NCI-H146 treated with DMSO at 0.1 percent for 48 hours (cell line): ENCODE results near the gene CEP72.

Experiments used
- DNase-seq: peaks from one replicate; lab custom pipeline; 2025; ENCODE audit not compliant: unreplicated experiment; lab: John Stamatoyannopoulos, UW

CEP72 gene

GRCh38 chr5:654071-654778 is 42.1 kb downstream of the CEP72 start:
- no peak for DNase-seq

DNA sequence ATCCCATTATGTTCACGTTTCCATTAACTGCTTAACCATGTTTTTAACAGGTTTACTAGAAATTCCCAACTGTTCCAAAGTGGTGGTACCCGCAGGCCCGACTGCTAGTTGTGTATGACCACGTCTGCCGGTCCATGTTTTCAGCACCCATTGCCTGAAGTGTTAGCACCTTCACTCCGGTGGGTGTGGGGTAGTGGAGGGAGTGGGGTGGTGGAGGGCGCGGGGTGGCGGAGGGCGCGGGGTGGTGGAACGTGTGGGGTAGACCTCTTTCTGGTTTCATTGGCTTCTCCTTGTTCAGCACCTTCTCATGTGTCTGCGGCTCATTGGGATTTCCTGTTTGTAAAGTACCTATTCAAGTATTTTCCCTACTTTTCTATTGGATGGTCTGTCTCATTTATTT is 43.3 kb downstream of the CEP72 start:
- no peak for DNase-seq

DNA sequence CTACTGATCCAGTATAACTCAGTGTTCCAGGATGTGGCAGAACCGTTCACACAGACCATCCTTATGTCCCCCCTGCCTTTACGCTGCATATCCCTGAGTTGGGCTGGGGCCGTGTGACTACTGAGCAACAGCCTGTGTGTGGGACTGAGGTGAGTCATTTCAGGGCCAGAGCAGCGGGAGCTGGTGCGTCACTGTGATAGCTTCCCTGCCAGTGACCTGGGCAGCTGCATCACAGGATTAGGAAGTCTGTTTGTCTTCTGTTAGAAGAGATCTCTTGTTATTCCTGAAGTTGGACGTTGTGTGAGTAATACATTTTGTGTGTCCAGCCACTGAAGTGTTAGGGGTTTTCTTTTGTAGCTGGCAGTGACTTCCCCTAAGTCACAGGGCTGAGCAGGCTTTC is 45.4 kb downstream of the CEP72 start:
- DNase-seq = no peak

DNA sequence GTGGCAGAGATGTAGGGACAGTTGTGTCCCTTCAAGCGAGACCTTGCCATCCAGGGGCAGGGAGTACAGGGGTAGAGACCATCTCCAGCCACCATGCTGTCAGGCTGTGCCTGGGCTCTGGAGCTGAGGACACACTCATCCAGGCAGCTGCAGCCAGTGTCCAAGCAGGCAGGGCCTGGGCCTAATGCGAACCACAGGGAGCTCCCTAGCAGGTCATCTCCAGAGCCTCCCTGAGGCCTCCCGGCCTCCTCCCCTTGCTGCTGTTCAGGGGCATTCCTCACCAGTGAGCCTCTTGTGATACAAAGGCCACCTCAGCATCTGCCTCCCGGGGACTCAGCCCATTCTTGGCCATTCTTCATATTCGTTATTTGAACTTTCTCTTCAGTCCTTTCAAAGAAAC is 46.0 kb downstream of the CEP72 start:
- no peak for DNase-seq

DNA sequence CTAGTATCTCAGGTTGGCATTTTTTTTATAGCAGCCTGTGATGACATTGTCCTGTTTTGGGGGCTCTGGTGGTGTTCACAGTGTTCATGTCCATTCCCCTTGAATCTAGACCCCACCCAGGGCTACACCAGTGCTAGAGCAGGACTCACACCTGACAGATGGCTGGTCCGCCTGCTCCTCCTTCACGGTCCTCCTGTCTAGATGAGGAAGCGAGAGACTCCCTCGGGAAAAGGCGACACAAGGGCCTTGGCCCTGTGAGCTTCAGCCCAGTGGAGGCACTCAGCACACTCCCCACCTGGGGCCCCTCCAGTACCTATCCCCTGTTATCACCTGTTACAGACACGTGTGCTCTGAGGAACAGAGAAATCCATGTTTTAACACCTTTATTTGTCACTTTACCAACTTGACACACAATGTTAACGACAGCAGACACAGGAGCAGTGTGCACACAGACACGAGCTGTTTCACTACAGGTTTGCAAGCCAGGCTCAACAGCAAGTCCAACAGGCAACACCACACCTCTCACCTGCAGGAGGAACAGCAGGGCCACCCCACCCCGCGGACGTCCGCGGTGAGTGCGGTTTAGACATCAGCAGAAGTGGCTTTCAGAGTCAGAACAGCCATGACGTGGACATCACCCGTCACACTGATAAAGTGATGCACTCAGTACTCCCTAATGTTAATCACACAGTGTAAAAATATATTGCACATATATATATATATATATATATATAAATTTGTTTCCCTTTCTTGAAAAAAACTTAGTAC is 47.5 kb downstream of the CEP72 start:
- DNase-seq = no peak

DNA sequence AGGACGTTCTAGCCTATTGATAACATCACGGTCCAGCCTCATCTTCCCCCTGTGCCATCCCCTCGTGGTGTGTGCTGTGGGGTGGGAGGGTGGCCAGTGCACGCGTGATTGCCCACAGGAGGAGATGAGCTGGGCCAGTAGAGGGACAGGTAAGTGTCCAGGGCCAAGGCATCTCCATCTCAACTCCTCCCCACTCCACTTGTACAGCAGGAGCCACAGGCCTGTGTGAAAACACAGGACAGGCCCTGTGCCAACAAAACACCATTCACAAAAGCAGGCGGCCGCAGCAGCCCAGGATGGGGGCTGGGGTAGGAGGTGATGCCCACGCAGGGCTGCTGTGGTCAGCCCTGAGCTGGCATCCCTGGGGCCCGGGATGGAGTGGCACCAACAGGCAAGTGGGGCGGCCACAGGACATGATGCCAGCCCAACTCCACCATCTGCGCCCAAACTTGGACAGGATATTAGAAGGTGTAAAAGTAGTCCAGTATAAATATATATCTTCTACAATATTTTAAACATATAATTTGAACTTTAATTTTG is 48.4 kb downstream of the CEP72 start:
- DNase-seq = no peak

DNA sequence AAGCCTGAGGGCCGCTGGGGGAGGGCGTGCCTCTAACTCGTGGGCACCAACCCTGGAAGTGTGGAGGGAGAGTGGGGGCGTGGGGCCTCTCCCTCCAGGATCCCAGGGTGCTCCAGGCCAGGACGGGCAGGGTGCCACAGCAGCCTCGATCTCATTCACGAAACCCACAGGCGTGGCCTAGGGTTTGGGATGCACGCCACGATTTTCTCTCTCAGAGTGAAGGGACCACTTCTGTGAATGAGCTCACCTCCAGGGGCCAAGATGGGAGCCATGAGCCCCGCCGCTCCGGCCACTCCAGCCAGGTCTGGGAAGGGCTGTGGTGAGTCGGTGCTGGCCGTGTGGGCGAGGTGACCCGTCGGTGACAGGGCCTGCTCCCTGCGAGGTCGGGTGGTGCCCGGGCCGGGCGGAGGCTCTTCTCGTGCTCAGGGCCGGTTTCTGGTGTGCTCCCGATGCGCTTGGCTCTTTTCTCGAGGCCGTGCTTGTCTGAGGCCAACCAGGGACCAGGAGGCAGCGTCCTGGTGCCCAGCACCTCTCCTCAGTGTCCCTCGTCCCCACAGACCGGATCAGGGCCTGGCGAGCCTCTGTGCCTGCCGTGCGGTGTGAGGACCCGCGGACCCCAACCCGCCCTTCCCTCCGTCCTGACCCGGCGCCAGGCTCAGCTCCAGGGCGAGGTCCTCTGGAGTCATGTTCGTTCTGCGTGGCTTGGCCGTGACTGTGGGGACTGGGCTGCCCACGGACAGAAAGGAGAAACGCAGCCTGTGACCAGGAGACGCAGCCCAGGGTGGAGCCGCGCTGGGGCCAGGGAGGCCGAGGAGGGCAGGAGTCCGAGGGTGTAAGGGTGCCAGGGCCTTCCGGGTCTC is 50.0 kb downstream of the CEP72 start:
- no peak for DNase-seq

DNA sequence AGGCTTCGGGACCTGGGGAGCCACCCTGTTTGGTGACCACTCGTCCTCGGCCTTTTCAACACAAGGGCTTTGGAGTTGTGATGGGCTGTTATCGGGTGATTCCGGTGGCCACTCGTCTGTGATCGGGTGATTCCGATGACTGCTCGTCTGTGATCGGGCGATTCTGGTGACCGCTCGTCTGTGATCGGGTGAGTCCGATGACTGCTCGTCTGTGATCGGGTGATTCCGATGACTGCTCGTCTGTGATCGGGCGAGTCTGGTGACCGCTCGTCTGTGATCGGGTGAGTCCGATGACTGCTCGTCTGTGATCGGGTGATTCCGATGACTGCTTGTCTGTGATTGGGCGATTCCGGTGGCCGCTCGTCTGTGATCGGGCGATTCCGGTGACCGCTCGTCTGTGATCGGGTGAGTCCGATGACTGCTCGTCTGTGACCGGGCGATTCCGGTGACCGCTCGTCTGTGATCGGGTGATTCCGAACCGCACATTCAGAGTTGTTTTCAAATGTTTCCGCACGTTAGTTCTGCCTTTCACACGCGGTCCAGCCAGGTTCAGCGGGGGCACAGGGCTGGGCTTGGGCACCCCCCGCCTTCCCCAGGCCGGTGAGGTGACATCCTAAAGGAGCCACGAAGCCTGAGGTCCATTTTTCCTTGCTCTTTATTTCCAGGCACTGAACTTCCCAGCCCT is 50.8 kb downstream of the CEP72 start:
- no peak for DNase-seq

- DNase-seq = no peak
Observed at GRCh38 chr5:663436-664342, 51.5 kb downstream of the CEP72 start.

GRCh38 chr5:664343-664993 is 52.3 kb downstream of the CEP72 start:
- no peak for DNase-seq

- DNase-seq = no peak
Observed at GRCh38 chr5:664994-665360, 52.8 kb downstream of the CEP72 start.

DNA sequence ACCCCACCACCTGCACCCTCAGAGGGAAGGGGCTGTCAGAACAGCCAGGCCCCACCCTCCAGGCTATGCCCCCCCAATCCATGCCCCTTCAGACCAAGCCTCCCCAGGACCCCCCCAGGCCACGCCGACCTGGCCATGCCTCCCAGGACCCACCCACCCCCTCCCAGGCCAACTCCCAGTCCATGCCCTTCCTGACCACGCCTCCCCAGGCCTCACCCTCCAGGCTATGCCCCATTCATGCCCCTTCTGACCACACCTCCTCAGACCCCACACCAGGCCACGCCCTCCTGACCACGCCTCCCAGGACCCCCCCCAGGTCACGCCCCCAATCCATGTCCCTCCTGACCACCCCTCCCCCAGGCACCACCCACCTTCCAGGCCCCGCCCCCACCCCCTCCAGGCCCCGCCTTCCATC is 53.4 kb downstream of the CEP72 start:
- DNase-seq = no peak

- no peak for DNase-seq
Observed at GRCh38 chr5:665956-666711, 54.0 kb downstream of the CEP72 start.

DNA sequence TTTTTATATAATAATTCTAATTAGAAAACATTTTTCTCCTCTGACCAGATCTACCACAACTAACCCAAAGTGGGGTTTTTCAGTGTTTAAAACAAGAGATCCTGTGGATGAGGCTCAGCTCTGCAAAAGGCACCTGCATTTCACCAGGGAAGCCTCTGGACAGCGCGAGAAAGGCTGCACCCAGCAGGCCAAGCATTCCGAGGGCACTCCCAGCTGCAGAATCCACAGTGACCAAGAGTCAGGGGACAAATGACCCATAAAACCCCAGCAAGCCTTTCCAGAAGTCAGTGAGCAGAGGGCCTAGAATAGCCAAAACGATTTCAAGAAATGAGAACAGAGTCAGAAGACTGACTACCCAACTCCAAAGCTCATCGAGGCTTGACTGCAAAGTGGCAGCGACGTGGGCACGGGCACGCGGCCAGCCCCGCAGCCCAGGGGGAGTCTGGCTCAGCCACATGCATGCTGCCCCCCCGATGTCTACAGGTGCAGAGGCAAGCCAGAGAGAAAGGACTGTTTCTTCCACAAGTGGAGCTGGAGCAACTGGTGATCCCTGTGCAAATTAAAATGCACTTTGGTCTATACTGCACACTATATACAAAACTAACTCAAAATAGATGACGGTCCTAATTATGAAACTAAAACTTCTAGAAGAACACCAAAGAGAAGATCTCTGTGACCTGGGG is 54.8 kb downstream of the CEP72 start:
- DNase-seq = no peak

GRCh38 chr5:668283-668995 is 56.3 kb downstream of the CEP72 start:
- no peak for DNase-seq

GRCh38 chr5:669111-669841 is 57.1 kb downstream of the CEP72 start:
- DNase-seq = no peak
